Measurements from ENCODE around the gene ZNF629. TPM values are rescaled to one million over a fixed set of nuclear protein-coding genes. Genes with fewer than 3 reads are reported as not detected.
A peak's percentile ranks its signal among the peaks of the same experiment; 100 is the strongest.

The ZNF629 gene
- total and polyA plus RNA-seq, 2 donors (not counting 1 experiment from before 2014, with no cell fraction given) = 5.8 to 7.3 TPM

GRCh38 chr16:30740364-30741251 lies 46.4 kb downstream of the ZNF629 start:
- no peaks in the 10 kb centered on the region for H3K27me3 ChIP-seq (ENCODE audit: control insufficient read depth, insufficient read depth, low read length)
- peak overlapping the region in 1 of 4 experiments; percentile 22 for H3K4me3 ChIP-seq (replicated peaks in 1 of 4; ENCODE audit: control extremely low read depth in 1 of 4, insufficient read depth in 1 of 4, low read depth in 3 of 4, low read length in 4 of 4)
- H3K27ac ChIP-seq (ENCODE audit: insufficient read depth, low read length) = peak overlapping the region; percentile 65
- TF ChIP-seq CTCF (conservative IDR thresholded peaks at IDR 0.05 in 1 of 2, IDR thresholded peaks at IDR 0.05 in 1 of 2; ENCODE audit: low read depth in 1 of 2, low read length in 2 of 2) = no peak
- no peak for TF ChIP-seq EZH2 (IDR thresholded peaks at IDR 0.05; ENCODE audit: low read length, missing control alignments)
- H3K36me3 ChIP-seq (ENCODE audit: control insufficient read depth, insufficient read depth, low read length) = peaks cover 38% of the 10 kb centered on the region
- H3K4me2 ChIP-seq (ENCODE audit: extremely low read depth, insufficient read depth, low read length) = peak overlapping the region; percentile 34
- no peaks in the 10 kb centered on the region for H3K79me2 ChIP-seq (ENCODE audit: control insufficient read depth, insufficient read depth, low read length)
- H3K9me3 ChIP-seq (ENCODE audit: control insufficient read depth, insufficient read depth, low read depth, low read length) = no peaks in the 10 kb centered on the region
- H2AFZ ChIP-seq (ENCODE audit: low read length) = no peak overlapping the region
- no peaks in the 10 kb centered on the region for H4K20me1 ChIP-seq (ENCODE audit: control insufficient read depth, extremely low read depth, insufficient read depth, low read length)
- H3K4me1 ChIP-seq (ENCODE audit: control insufficient read depth, extremely low read depth, insufficient read depth, low read length) = peaks cover 22% of the 10 kb centered on the region
- H3K9ac ChIP-seq (ENCODE audit: insufficient read depth, low read length) = no peak overlapping the region
- DNase-seq (ENCODE audit: low read depth in 2 of 2) = peak; percentile 80 to 87

- Histone ChIP-seq H3K4me1 (ENCODE audit: control insufficient read depth, extremely low read depth, insufficient read depth, low read length) (peaks cover 22% of the 10 kb centered on the region), H4K20me1 (ENCODE audit: control insufficient read depth, extremely low read depth, insufficient read depth, low read length) (no peaks in the 10 kb centered on the region), H3K4me3 (replicated peaks in 1 of 4; ENCODE audit: control extremely low read depth in 1 of 4, insufficient read depth in 1 of 4, low read depth in 3 of 4, low read length in 4 of 4) (no peak overlapping the region), H3K36me3 (ENCODE audit: control insufficient read depth, insufficient read depth, low read length) (peaks cover 38% of the 10 kb centered on the region), H2AFZ (ENCODE audit: low read length) (no peak overlapping the region), H3K27ac (ENCODE audit: insufficient read depth, low read length) (peak overlapping the region; percentile 65), H3K4me2 (ENCODE audit: extremely low read depth, insufficient read depth, low read length) (no peak overlapping the region), H3K79me2 (ENCODE audit: control insufficient read depth, insufficient read depth, low read length) (no peaks in the 10 kb centered on the region), H3K27me3 (ENCODE audit: control insufficient read depth, insufficient read depth, low read length) (no peaks in the 10 kb centered on the region), H3K9ac (ENCODE audit: insufficient read depth, low read length) (no peak overlapping the region), H3K9me3 (ENCODE audit: control insufficient read depth, insufficient read depth, low read depth, low read length) (no peaks in the 10 kb centered on the region)
- TF ChIP-seq CTCF (conservative IDR thresholded peaks at IDR 0.05 in 1 of 2, IDR thresholded peaks at IDR 0.05 in 1 of 2; ENCODE audit: low read depth in 1 of 2, low read length in 2 of 2) (no peak), EZH2 (IDR thresholded peaks at IDR 0.05; ENCODE audit: low read length, missing control alignments) (no peak)
- DNase-seq (ENCODE audit: low read depth in 2 of 2) = no peak
Measured at GRCh38 chr16:30738984-30739951, 47.7 kb downstream of the ZNF629 start.
